NCI-H345 treated with DMSO at 0.1 percent for 48 hours (cell line): Measurements from ENCODE around the gene DOCK9.

ENCODE experiments used
- DNase-seq: peaks from one replicate; lab custom pipeline; 2025; ENCODE audit not compliant: unreplicated experiment; lab: John Stamatoyannopoulos, UW

DOCK9 gene

GRCh38 chr13:98751861-98752466 lies 225.9 kb downstream of the DOCK9 start:
- DNase-seq: no peak

DNA sequence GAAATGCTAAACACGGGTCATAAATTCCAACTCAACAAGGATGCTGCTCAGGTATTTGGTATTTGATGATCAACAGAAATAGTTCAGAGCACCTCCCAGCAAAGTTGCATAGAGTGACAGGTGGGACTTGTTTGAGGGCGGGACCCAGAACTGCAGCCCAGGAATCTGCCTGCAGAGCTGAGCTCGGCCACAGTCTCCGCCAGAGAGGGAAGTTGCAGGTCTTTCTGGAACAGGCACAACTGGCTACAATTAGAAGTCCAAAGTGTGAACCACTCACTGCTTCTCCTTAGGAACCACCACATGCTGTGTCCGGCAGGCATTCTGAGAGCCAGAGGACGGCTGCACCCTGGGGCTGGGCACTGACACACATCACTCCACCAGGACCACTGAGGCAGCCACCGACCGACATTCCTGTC lies 226.5 kb downstream of the DOCK9 start:
- DNase-seq: no peak

- no peak for DNase-seq
These were observed 228.4 kb downstream of the DOCK9 start for GRCh38 chr13:98749501-98749900.

DNA sequence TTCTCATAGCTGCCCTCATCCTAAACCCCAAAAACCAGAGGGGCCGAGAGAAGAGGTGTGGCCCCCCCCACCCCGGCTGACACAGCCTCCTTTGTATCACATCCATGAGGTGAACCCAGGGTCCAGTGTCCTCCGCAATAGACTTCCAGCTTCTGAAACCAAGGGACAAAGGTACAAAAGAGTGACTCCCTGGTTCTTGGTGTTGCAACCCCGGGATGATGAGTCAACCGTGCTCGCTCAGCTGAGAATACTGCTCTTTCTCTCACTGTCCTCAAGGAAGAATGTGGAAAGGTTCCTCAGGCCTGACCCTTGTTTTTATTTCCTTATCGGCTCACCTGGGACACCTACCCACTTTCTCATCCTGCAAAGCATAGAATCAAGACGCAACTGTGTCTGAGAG lies 230.9 kb downstream of the DOCK9 start:
- DNase-seq: no peak
